SK-N-SH (cell line): ENCODE data around the gene PLA2G2C.

ENCODE experiments used
- FOXJ3 ChIP-seq: sonication (generic); formaldehyde crosslinking; IDR thresholded peaks from 2 replicates; pipeline ENCODE4 v1.5.1; 2020; ENCODE audit warnings: mild to moderate bottlenecking, missing genetic modification reagents
- SIN3A ChIP-seq: IDR thresholded peaks from 2 replicates; pipeline ENCODE4 v1.6.1; 2012; ENCODE audit warnings: low read depth, mild to moderate bottlenecking, low read length, moderate library complexity, borderline replicate concordance
- TF ChIP-seq, protein P1 (sequence below): fragments of 200-600 bp; sonication (generic); IDR thresholded peaks from 2 replicates; pipeline ENCODE4 v1.6.1; 2017; ENCODE audit warnings: antibody characterized with exemption, mild to moderate bottlenecking, moderate library complexity

DNA sequence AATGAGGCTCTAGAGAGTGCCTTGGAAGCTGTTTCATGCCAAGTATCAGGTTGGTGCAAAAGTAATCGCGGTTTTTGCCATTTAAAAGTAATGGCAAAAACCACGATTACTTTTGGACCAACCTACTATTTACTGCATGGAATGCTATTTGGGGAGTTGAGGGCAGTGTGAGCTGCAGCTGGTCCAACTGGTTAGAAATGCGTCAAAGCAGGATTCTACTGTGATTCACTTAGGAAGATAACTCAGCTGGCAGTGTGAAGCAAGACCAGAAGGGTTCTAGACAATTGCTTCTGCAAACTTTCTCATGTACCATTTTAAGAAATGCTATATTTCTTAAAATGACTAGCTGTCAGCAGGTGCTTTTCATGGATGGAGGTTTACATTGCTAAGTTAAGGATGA, 21.2 kb upstream of the PLA2G2C start:
- TF ChIP-seq, protein P1, sequence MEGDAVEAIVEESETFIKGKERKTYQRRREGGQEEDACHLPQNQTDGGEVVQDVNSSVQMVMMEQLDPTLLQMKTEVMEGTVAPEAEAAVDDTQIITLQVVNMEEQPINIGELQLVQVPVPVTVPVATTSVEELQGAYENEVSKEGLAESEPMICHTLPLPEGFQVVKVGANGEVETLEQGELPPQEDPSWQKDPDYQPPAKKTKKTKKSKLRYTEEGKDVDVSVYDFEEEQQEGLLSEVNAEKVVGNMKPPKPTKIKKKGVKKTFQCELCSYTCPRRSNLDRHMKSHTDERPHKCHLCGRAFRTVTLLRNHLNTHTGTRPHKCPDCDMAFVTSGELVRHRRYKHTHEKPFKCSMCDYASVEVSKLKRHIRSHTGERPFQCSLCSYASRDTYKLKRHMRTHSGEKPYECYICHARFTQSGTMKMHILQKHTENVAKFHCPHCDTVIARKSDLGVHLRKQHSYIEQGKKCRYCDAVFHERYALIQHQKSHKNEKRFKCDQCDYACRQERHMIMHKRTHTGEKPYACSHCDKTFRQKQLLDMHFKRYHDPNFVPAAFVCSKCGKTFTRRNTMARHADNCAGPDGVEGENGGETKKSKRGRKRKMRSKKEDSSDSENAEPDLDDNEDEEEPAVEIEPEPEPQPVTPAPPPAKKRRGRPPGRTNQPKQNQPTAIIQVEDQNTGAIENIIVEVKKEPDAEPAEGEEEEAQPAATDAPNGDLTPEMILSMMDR = no peak
- TF ChIP-seq FOXJ3 (CRISPR knock-in tag) (no peak), SIN3A (no peak)
